T-helper 2 cell treated with Interferon-gamma antibody and Interleukin-4, amounts not matched to agents 5 μg/mL and 100 μg/mL, for 36 hours (primary cell): ENCODE results near the gene ATP11A.
"Not testable (repeated sequence)": the region's sequence is repeated elsewhere in the genome, so short reads cannot be mapped to it uniquely, and the experiment has no call there.

ENCODE experiments used
- DNase-seq: peaks from one replicate; pipeline ENCODE4 v3.0.0; 2021; ENCODE audit warnings: low spot score
- H3K27ac Mint-ChIP-seq: one replicate; pipeline ENCODE4 v1.8.0; 2021; ENCODE audit warnings: mild to moderate bottlenecking, mixed read lengths
- H3K27me3 Mint-ChIP-seq: one replicate; pipeline ENCODE4 v1.8.0; 2021; ENCODE audit warnings: low read depth, mixed read lengths
- H3K36me3 Mint-ChIP-seq: one replicate; pipeline ENCODE4 v1.8.0; 2021; ENCODE audit warnings: low read depth, mixed read lengths
- H3K4me1 Mint-ChIP-seq: one replicate; pipeline ENCODE4 v1.8.0; 2021; ENCODE audit warnings: low read depth, mixed read lengths
- H3K4me3 Mint-ChIP-seq: one replicate; pipeline ENCODE4 v1.8.0; 2022; ENCODE audit warnings: mild to moderate bottlenecking, moderate library complexity, mixed read lengths
- H3K9me3 Mint-ChIP-seq: one replicate; pipeline ENCODE4 v1.8.0; 2021; ENCODE audit warnings: mixed read lengths

ATP11A gene

GRCh38 chr13:112783135-112783977 lies 93.5 kb downstream of the ATP11A start:
- H3K9me3 Mint-ChIP-seq, result no peaks in the 10 kb centered on the region
- no peak overlapping the region for H3K27ac Mint-ChIP-seq
- DNase-seq, result no peak
- peaks cover 2% of the 10 kb centered on the region for H3K36me3 Mint-ChIP-seq
- no peak overlapping the region for H3K4me3 Mint-ChIP-seq
- no peaks in the 10 kb centered on the region for H3K27me3 Mint-ChIP-seq
- peaks cover 3% of the 10 kb centered on the region for H3K4me1 Mint-ChIP-seq

- no peaks in the 10 kb centered on the region for H3K9me3 Mint-ChIP-seq
These were observed 94.1 kb downstream of the ATP11A start for GRCh38 chr13:112783978-112784371.

GRCh38 chr13:112784811-112785482 lies 95.1 kb downstream of the ATP11A start:
- Mint-ChIP-seq H3K36me3 (peaks cover 7% of the 10 kb centered on the region), H3K9me3 (no peaks in the 10 kb centered on the region), H3K4me1 (peaks cover 3% of the 10 kb centered on the region), H3K27me3 (no peaks in the 10 kb centered on the region), H3K27ac (no peak overlapping the region), H3K4me3 (no peak overlapping the region)
- DNase-seq, result no peak

More at GRCh38 chr13:112783978-112784371, 94.1 kb downstream of the ATP11A start:
- no peak overlapping the region for H3K4me3 Mint-ChIP-seq
- H3K27me3 Mint-ChIP-seq, result no peaks in the 10 kb centered on the region
- no peak for DNase-seq
- peaks cover 3% of the 10 kb centered on the region for H3K4me1 Mint-ChIP-seq
- peaks cover 6% of the 10 kb centered on the region for H3K36me3 Mint-ChIP-seq
- no peak overlapping the region for H3K27ac Mint-ChIP-seq

GRCh38 chr13:112785483-112785856 lies 95.6 kb downstream of the ATP11A start:
- DNase-seq, result no peak
- H3K27me3 Mint-ChIP-seq, result no peaks in the 10 kb centered on the region

GRCh38 chr13:112786810-112787209 lies 97.0 kb downstream of the ATP11A start:
- H3K36me3 Mint-ChIP-seq, H3K9me3 Mint-ChIP-seq, H3K27ac Mint-ChIP-seq, DNase-seq, H3K27me3 Mint-ChIP-seq, H3K4me3 Mint-ChIP-seq, H3K4me1 Mint-ChIP-seq: not testable (repeated sequence)

More at GRCh38 chr13:112785483-112785856, 95.6 kb downstream of the ATP11A start:
- H3K9me3 Mint-ChIP-seq, result no peaks in the 10 kb centered on the region
- H3K4me1 Mint-ChIP-seq, result peaks cover 3% of the 10 kb centered on the region
- H3K27ac Mint-ChIP-seq, result no peak overlapping the region
- peaks cover 7% of the 10 kb centered on the region for H3K36me3 Mint-ChIP-seq
- no peak overlapping the region for H3K4me3 Mint-ChIP-seq

- Mint-ChIP-seq H3K36me3 (peaks cover 9% of the 10 kb centered on the region), H3K4me3 (no peak overlapping the region), H3K27me3 (no peaks in the 10 kb centered on the region), H3K9me3 (no peaks in the 10 kb centered on the region), H3K4me1 (peaks cover 5% of the 10 kb centered on the region), H3K27ac (no peak overlapping the region)
- DNase-seq, result no peak
These were observed 101.2 kb downstream of the ATP11A start for GRCh38 chr13:112790735-112791641.

- no peak for DNase-seq
- H3K4me1 Mint-ChIP-seq, result peaks cover 5% of the 10 kb centered on the region
- no peak overlapping the region for H3K4me3 Mint-ChIP-seq
- H3K27ac Mint-ChIP-seq, result peak overlapping the region; percentile 21
- no peaks in the 10 kb centered on the region for H3K27me3 Mint-ChIP-seq
- peaks cover 4% of the 10 kb centered on the region for H3K9me3 Mint-ChIP-seq
- peaks cover 14% of the 10 kb centered on the region for H3K36me3 Mint-ChIP-seq
These were observed 102.0 kb downstream of the ATP11A start for GRCh38 chr13:112791663-112792440.

- H3K4me3 Mint-ChIP-seq, result no peak overlapping the region
- peaks cover 4% of the 10 kb centered on the region for H3K9me3 Mint-ChIP-seq
- no peaks in the 10 kb centered on the region for H3K27me3 Mint-ChIP-seq
- DNase-seq, result no peak
- peaks cover 14% of the 10 kb centered on the region for H3K36me3 Mint-ChIP-seq
- peaks cover 5% of the 10 kb centered on the region for H3K4me1 Mint-ChIP-seq
- H3K27ac Mint-ChIP-seq, result peak overlapping the region; percentile 21
These were observed 102.7 kb downstream of the ATP11A start for GRCh38 chr13:112792511-112792910.

- Mint-ChIP-seq H3K36me3 (peaks cover 16% of the 10 kb centered on the region), H3K9me3 (peaks cover 13% of the 10 kb centered on the region), H3K27ac (no peak overlapping the region), H3K27me3 (no peaks in the 10 kb centered on the region), H3K4me3 (no peak overlapping the region), H3K4me1 (peaks cover 5% of the 10 kb centered on the region)
- DNase-seq, result no peak
These were observed 104.0 kb downstream of the ATP11A start for GRCh38 chr13:112793545-112794445.

GRCh38 chr13:112795277-112795676 lies 105.4 kb downstream of the ATP11A start:
- Mint-ChIP-seq H3K27me3 (no peaks in the 10 kb centered on the region), H3K9me3 (peaks cover 27% of the 10 kb centered on the region), H3K27ac (no peak overlapping the region), H3K36me3 (peaks cover 19% of the 10 kb centered on the region), H3K4me1 (peaks cover 5% of the 10 kb centered on the region), H3K4me3 (no peak overlapping the region)
- DNase-seq, result no peak

GRCh38 chr13:112796190-112796915 lies 106.5 kb downstream of the ATP11A start:
- Mint-ChIP-seq H3K4me1 (peaks cover 5% of the 10 kb centered on the region), H3K27me3 (no peaks in the 10 kb centered on the region), H3K4me3 (no peak overlapping the region), H3K27ac (no peak overlapping the region), H3K36me3 (peaks cover 19% of the 10 kb centered on the region), H3K9me3 (peaks cover 27% of the 10 kb centered on the region)
- no peak for DNase-seq

- Mint-ChIP-seq H3K4me3 (no peak overlapping the region), H3K4me1 (no peaks in the 10 kb centered on the region), H3K27me3 (no peaks in the 10 kb centered on the region), H3K36me3 (peaks cover 16% of the 10 kb centered on the region), H3K9me3 (peaks cover 27% of the 10 kb centered on the region), H3K27ac (no peak overlapping the region)
- DNase-seq, result no peak
These were observed 109.6 kb downstream of the ATP11A start for GRCh38 chr13:112799394-112799793.
